GM23338 (cell line): Measurements from ENCODE around the gene CNTNAP2. TPM values are rescaled to one million over a fixed set of nuclear protein-coding genes. Genes with fewer than 3 reads are reported as not detected.

Experiments used
- ATAC-seq: fragments of 200-7000 bp; cut with Tn5 transposase; 3 replicates; pipeline ENCODE4 v1.9.1; 2020
- DNase-seq: peaks from one replicate; pipeline ENCODE4 v3.0.0-alpha.2; 2015; ENCODE audit warnings: low spot score
- H2AFZ ChIP-seq: fragments of 200-600 bp; sonication (generic); 2 replicates; pipeline ENCODE4 v1.8.0; 2016; ENCODE audit warnings: antibody characterized with exemption, mild to moderate bottlenecking, moderate library complexity
- H3F3A ChIP-seq: fragments of 200-600 bp; sonication (generic); replicated peaks from 2 replicates; pipeline ENCODE4 v1.8.0; 2017; ENCODE audit warnings: antibody characterized with exemption, mixed run types, low read depth
- H3K27ac ChIP-seq: fragments of 200-600 bp; sonication (generic); 2 replicates; pipeline ENCODE4 v1.6.1; 2016; ENCODE audit warnings: low read depth
- H3K27me3 ChIP-seq: fragments of 200-600 bp; sonication (generic); 2 replicates; pipeline ENCODE4 v1.8.0; 2016; ENCODE audit warnings: mild to moderate bottlenecking, mixed run types, moderate library complexity; ENCODE audit not compliant: insufficient read depth
- H3K36me3 ChIP-seq: fragments of 200-600 bp; sonication (generic); 2 replicates; pipeline ENCODE4 v1.8.0; 2016; ENCODE audit warnings: mild to moderate bottlenecking; ENCODE audit not compliant: insufficient read depth
- H3K4me1 ChIP-seq: fragments of 200-600 bp; sonication (generic); 2 replicates; pipeline ENCODE4 v1.8.0; 2016; ENCODE audit warnings: mild to moderate bottlenecking, moderate library complexity; ENCODE audit not compliant: insufficient read depth
- H3K4me2 ChIP-seq: fragments of 200-600 bp; sonication (generic); 2 replicates; pipeline ENCODE4 v1.7.1; 2017; ENCODE audit warnings: mixed run types
- H3K4me3 ChIP-seq: fragments of 200-600 bp; sonication (generic); 2 replicates; pipeline ENCODE4 v1.6.1; 2016; ENCODE audit warnings: mixed run types
- H3K79me2 ChIP-seq: fragments of 200-600 bp; sonication (generic); replicated peaks from 2 replicates; pipeline ENCODE4 v1.8.0; 2017; ENCODE audit warnings: mild to moderate bottlenecking; ENCODE audit not compliant: insufficient read depth
- H3K9me2 ChIP-seq: fragments of 200-600 bp; sonication (generic); 2 replicates; pipeline ENCODE4 v1.8.0; 2017; ENCODE audit not compliant: insufficient read depth
- H4K20me1 ChIP-seq: fragments of 200-600 bp; sonication (generic); replicated peaks from 2 replicates; pipeline ENCODE4 v1.8.0; 2017; ENCODE audit warnings: mild to moderate bottlenecking; ENCODE audit not compliant: insufficient read depth
- H3K27ac Mint-ChIP-seq: 2 replicates; pipeline ENCODE4 v1.8.0; 2020; ENCODE audit warnings: inconsistent platforms, mild to moderate bottlenecking, moderate library complexity, mixed read lengths
- H3K27me3 Mint-ChIP-seq: 3 replicates; pipeline ENCODE4 v1.8.0; 2022; ENCODE audit warnings: low read depth, mild to moderate bottlenecking, moderate library complexity, mixed read lengths, inconsistent platforms; ENCODE audit not compliant: insufficient read depth, poor library complexity
- H3K36me3 Mint-ChIP-seq: 3 replicates; pipeline ENCODE4 v1.8.0; 2021; ENCODE audit warnings: low read depth, mild to moderate bottlenecking, inconsistent platforms, moderate library complexity, mixed read lengths
- H3K4me1 Mint-ChIP-seq: 3 replicates; pipeline ENCODE4 v1.8.0; 2020; ENCODE audit warnings: mild to moderate bottlenecking, inconsistent platforms, mixed read lengths
- H3K4me3 Mint-ChIP-seq: 3 replicates; pipeline ENCODE4 v1.8.0; 2021; ENCODE audit warnings: moderate library complexity, mild to moderate bottlenecking, inconsistent platforms, mixed read lengths
- H3K9me3 Mint-ChIP-seq: 3 replicates; pipeline ENCODE4 v1.8.0; 2020; ENCODE audit warnings: moderate library complexity, mild to moderate bottlenecking, inconsistent platforms, mixed read lengths
- CREB1 ChIP-seq: fragments of 250-450 bp; sonication (Bioruptor Pico); IDR thresholded peaks from 2 replicates; pipeline ENCODE4 v1.5.0; 2020; ENCODE audit warnings: low read depth, mild to moderate bottlenecking, moderate library complexity
- CTCF ChIP-seq, 2 experiments: fragments of 200-600 bp in 1 of 2; sonication (generic) in 1 of 2; conservative IDR thresholded peaks; 2 replicates each; pipeline versions ENCODE4 v1.5.1 to v1.6.1; 2016 to 2017; ENCODE audit warnings: antibody characterized with exemption in 2 of 2, low read depth in 2 of 2, mild to moderate bottlenecking in 2 of 2, moderate library complexity in 1 of 2
- EZH2 ChIP-seq: fragments of 200-600 bp; sonication (generic); IDR thresholded peaks from one replicate; pipeline ENCODE4 v1.8.0; 2017; ENCODE audit warnings: antibody characterized with exemption, mild to moderate bottlenecking, low read depth; ENCODE audit not compliant: unreplicated experiment
- JUNB ChIP-seq: IDR thresholded peaks from one replicate; pipeline ENCODE4 v1.6.1; 2016; ENCODE audit warnings: antibody characterized with exemption; ENCODE audit not compliant: unreplicated experiment
- REST ChIP-seq: IDR thresholded peaks from one replicate; pipeline ENCODE4 v1.6.1; 2018; ENCODE audit warnings: antibody characterized with exemption; ENCODE audit not compliant: unreplicated experiment
- STAT1 ChIP-seq: IDR thresholded peaks from one replicate; pipeline ENCODE4 v1.6.1; 2016; ENCODE audit warnings: antibody characterized with exemption; ENCODE audit not compliant: unreplicated experiment
- ZNF114 ChIP-seq: fragments of 250-450 bp; sonication (Bioruptor Pico); IDR thresholded peaks from 2 replicates; pipeline ENCODE4 v1.5.0; 2020; ENCODE audit warnings: mild to moderate bottlenecking, moderate library complexity
- ZNF331 ChIP-seq: fragments of 250-450 bp; sonication (Bioruptor Pico); IDR thresholded peaks from 2 replicates; pipeline ENCODE4 v1.5.0; 2020; ENCODE audit warnings: low read depth, mild to moderate bottlenecking, moderate library complexity
- polyA plus RNA-seq: library from polyadenylated mRNA; unstranded; fragments of >200 nt; fragmentation: Nextera tagmentation; extraction: Ambion mirVana; gene quantifications from 2 replicates; pipeline ENCODE4 v1.2.1, GENCODE V29; 2016
- total RNA-seq: library from RNA; depleted of rRNA; stranded (reverse); fragments of >200 nt; shearing (Covaris generic); gene quantifications from 2 replicates; pipeline ENCODE4 v1.2.3, GENCODE V29; 2014
- TF ChIP-seq, protein P1 (sequence below): fragments of 250-450 bp; sonication (Bioruptor Pico); IDR thresholded peaks from 2 replicates; pipeline ENCODE4 v1.5.0; 2020; ENCODE audit warnings: mild to moderate bottlenecking, moderate library complexity

Gene CNTNAP2
- total and polyA plus RNA-seq, 2 experiments from 2014 or later: 38.2 to 61.3 TPM

DNA sequence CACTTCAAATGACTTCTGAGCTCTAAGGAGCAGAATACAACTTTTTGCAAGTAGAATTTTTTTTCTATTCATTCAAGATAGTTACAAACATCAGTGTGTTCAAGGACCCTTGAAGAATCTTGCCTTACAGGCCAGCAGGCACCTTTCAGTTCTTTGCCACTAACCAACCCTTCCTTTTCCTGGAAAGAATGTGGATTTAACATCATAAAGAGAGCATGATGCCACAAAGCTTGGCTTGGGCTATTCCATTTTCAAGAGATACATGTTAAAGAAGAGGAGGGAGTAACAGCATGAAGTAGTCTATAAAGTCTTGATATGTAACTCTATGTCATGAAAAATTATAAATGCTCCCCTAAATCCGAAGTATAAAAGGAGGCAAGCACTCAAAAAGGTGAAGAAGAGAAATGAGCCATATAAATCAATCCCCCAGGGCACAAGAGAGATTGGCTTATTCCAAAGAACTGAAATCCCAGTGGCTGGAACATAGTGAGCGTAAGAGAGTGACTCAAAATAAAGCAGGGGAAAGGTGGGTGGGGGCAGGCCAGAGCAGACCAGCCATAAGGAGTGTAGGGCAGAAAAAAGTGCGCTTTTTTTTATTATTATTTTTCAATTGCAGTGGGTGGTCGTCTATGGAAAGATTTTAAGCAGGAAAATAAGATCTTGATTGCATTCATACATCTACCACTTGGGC is 1448.3 kb downstream of the CNTNAP2 start (continued):
- TF ChIP-seq CREB1 (no peak), EZH2 (no peak), CTCF (conservative IDR thresholded peaks at IDR 0.05; ENCODE audit: low read depth in 2 of 2) (no peak)
- TF ChIP-seq, protein P1, sequence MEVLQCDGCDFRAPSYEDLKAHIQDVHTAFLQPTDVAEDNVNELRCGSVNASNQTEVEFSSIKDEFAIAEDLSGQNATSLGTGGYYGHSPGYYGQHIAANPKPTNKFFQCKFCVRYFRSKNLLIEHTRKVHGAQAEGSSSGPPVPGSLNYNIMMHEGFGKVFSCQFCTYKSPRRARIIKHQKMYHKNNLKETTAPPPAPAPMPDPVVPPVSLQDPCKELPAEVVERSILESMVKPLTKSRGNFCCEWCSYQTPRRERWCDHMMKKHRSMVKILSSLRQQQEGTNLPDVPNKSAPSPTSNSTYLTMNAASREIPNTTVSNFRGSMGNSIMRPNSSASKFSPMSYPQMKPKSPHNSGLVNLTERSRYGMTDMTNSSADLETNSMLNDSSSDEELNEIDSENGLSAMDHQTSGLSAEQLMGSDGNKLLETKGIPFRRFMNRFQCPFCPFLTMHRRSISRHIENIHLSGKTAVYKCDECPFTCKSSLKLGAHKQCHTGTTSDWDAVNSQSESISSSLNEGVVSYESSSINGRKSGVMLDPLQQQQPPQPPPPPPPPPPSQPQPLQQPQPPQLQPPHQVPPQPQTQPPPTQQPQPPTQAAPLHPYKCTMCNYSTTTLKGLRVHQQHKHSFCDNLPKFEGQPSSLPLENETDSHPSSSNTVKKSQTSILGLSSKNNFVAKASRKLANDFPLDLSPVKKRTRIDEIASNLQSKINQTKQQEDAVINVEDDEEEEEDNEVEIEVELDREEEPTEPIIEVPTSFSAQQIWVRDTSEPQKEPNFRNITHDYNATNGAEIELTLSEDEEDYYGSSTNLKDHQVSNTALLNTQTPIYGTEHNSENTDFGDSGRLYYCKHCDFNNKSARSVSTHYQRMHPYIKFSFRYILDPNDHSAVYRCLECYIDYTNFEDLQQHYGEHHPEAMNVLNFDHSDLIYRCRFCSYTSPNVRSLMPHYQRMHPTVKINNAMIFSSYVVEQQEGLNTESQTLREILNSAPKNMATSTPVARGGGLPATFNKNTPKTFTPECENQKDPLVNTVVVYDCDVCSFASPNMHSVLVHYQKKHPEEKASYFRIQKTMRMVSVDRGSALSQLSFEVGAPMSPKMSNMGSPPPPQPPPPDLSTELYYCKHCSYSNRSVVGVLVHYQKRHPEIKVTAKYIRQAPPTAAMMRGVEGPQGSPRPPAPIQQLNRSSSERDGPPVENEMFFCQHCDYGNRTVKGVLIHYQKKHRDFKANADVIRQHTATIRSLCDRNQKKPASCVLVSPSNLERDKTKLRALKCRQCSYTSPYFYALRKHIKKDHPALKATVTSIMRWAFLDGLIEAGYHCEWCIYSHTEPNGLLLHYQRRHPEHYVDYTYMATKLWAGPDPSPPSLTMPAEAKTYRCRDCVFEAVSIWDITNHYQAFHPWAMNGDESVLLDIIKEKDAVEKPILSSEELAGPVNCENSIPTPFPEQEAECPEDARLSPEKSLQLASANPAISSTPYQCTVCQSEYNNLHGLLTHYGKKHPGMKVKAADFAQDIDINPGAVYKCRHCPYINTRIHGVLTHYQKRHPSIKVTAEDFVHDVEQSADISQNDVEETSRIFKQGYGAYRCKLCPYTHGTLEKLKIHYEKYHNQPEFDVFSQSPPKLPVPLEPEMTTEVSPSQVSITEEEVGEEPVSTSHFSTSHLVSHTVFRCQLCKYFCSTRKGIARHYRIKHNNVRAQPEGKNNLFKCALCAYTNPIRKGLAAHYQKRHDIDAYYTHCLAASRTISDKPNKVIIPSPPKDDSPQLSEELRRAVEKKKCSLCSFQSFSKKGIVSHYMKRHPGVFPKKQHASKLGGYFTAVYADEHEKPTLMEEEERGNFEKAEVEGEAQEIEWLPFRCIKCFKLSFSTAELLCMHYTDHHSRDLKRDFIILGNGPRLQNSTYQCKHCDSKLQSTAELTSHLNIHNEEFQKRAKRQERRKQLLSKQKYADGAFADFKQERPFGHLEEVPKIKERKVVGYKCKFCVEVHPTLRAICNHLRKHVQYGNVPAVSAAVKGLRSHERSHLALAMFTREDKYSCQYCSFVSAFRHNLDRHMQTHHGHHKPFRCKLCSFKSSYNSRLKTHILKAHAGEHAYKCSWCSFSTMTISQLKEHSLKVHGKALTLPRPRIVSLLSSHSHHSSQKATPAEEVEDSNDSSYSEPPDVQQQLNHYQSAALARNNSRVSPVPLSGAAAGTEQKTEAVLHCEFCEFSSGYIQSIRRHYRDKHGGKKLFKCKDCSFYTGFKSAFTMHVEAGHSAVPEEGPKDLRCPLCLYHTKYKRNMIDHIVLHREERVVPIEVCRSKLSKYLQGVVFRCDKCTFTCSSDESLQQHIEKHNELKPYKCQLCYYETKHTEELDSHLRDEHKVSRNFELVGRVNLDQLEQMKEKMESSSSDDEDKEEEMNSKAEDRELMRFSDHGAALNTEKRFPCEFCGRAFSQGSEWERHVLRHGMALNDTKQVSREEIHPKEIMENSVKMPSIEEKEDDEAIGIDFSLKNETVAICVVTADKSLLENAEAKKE (CRISPR knock-in tag): no peak

DNA sequence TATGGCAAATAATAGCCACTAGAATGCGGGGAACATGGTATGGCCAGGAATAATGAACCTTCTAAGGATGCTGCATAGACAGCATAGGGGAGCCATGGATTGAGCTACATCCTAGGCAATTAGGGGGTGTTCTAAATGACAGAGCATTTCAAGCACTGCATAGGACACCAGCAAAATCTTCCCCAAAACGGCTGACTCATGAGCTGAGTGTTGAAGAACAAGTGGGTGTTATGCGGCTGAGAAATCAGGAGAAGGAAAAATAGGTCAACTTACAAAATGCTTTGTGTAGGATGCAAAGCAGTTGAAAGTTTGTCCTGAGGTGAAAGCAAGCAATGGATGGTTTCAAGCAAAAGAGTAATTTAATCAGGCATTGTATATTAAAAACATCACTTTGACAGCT is 1450.4 kb downstream of the CNTNAP2 start:
- H3K79me2 ChIP-seq: no peaks in the 10 kb centered on the region
- no peak overlapping the region for H3K27ac Mint-ChIP-seq
- no peaks in the 10 kb centered on the region for H3K27me3 Mint-ChIP-seq
- H3K9me3 Mint-ChIP-seq: peaks cover 9% of the 10 kb centered on the region; the same call in 2 of the 3 replicates
- H3K4me3 Mint-ChIP-seq: no peak overlapping the region
- H3K36me3 ChIP-seq: no peaks in the 10 kb centered on the region
- no peak overlapping the region for H3K4me3 ChIP-seq
- H3K4me1 Mint-ChIP-seq: peaks cover 14% of the 10 kb centered on the region
- H2AFZ ChIP-seq: no peak overlapping the region
- H3K4me1 ChIP-seq: peaks cover 3% of the 10 kb centered on the region; the same call in 1 of the 2 replicates
- H3K4me2 ChIP-seq: no peak overlapping the region
- DNase-seq (no peak), ATAC-seq (no peak)
- H3K27ac ChIP-seq: no peak overlapping the region
- H3K27me3 ChIP-seq: no peaks in the 10 kb centered on the region
- no peaks in the 10 kb centered on the region for H4K20me1 ChIP-seq
- no peaks in the 10 kb centered on the region for H3F3A ChIP-seq
- H3K36me3 Mint-ChIP-seq: peaks cover 7% of the 10 kb centered on the region; the same call in 2 of the 3 replicates
- H3K9me2 ChIP-seq: no peaks in the 10 kb centered on the region
- TF ChIP-seq ZNF114 (CRISPR knock-in tag) (no peak), STAT1 (no peak), CTCF (conservative IDR thresholded peaks at IDR 0.05; ENCODE audit: low read depth in 2 of 2) (no peak), JUNB (no peak), EZH2 (no peak), ZNF331 (CRISPR knock-in tag) (no peak), REST (no peak)
